ENCODE data around the gene LGALS12.
"Not testable (repeated sequence)": the region's sequence is repeated elsewhere in the genome, so short reads cannot be mapped to it uniquely, and the experiment has no call there.

LGALS12 gene

DNA sequence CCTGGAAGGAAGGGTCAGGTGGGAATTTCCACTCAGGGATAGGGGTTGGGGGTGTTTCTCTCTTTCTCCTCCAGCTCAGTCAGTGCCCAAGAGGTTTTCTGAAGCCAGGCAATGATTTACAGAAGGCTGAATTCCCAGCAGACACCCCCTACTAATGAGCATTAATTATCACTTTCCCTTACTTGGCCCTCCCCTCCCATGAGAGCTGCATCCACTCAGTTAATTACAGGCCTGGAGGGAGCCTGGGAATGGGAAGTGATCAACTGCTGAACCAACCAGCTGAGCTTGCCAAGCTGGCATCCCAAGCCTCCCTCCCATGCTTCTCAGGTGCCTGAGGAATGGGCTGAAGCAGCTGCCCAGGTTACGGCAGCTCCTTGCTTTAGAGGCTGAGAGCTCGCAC, 992 bp downstream of the LGALS12 start:
- DNase-seq = no peak

DNA sequence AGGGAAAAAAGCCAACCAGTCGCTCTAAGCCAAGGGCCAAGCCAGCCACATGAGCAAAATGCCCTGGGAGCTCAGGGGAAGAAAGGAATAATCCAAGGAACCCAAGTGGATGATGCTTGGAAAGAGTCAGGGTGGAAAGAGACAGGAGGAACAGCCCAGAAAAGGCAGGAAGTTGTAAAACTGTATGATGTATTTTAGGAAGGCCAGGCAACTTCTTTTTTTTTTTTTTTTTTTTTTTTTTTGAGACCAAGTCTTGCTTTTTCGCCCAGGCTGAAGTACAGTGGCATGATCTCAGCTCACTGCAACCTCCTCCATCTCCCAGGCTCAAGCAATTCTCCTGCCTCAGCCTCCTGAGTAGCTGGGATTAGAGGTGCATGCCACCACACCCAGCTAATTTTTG, 1.6 kb downstream of the LGALS12 start:
- DNase-seq = no peak

DNA sequence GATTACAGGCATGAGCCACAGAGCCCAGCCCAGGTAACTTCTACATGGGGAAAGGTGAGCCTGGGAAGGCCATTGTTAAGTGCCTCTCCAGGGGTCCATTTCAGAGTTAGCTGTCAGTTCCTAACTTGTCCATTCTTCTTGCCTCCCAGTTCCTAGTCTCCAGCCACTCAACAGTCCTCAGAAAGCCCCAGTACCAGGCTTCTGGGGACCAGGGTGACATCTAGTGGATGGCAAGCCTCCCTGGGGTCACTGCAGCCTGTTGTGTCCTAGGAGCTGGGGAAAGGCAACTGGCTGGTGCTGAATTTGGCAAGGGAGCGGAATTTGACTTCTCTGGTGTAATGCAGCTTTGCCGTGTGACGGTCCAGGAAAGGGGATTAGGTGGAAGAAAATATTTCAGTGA, 2.1 kb downstream of the LGALS12 start:
- DNase-seq = no peak

DNA sequence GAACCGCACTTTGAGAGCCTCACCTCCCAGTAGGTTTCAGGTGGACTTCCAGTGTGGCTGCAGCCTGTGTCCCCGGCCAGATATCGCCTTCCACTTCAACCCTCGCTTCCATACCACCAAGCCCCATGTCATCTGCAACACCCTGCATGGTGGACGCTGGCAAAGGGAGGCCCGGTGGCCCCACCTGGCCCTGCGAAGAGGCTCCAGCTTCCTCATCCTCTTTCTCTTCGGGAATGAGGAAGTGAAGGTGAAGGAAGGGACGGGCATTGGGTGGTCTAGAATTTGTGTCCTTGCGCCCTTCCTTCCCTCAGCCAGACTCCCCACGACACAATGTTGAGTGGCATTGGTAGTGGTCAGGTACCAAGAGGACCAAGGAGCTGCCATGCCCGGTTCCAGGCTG, 2.9 kb downstream of the LGALS12 start:
- DNase-seq = no peak

DNA sequence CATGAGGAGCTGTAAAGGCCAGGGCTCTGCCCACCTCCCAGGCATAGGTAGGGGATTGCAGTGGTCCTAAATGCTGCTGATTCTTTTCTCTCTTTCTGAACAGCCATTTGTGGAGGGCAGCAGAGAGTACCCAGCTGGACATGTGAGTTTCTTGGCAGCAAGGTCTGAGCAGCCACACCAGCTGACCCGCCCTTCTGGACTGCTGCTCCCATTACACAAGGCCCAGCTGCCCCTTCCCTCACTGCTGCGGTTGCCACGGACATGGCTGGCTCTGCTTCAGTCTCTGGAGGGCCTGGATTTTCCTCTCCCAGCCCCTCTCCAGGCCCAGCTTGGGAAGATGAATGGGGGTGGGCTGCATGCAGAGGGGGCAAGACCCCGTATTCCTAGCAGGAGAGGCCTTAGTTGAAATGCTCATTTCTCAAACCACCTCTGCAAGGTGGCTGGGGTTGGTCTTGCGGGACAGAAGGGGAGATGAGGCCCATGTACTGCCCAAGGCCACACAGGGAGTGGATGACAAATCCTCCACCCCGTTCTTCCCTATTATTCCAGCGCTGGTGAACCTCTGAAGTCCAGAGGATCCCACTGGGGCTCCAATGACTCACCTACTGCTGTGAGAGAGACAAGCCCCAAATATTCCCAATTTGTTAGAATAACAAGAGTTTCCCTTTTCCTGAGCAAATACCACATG, 4.6 kb downstream of the LGALS12 start:
- no peak for DNase-seq

DNA sequence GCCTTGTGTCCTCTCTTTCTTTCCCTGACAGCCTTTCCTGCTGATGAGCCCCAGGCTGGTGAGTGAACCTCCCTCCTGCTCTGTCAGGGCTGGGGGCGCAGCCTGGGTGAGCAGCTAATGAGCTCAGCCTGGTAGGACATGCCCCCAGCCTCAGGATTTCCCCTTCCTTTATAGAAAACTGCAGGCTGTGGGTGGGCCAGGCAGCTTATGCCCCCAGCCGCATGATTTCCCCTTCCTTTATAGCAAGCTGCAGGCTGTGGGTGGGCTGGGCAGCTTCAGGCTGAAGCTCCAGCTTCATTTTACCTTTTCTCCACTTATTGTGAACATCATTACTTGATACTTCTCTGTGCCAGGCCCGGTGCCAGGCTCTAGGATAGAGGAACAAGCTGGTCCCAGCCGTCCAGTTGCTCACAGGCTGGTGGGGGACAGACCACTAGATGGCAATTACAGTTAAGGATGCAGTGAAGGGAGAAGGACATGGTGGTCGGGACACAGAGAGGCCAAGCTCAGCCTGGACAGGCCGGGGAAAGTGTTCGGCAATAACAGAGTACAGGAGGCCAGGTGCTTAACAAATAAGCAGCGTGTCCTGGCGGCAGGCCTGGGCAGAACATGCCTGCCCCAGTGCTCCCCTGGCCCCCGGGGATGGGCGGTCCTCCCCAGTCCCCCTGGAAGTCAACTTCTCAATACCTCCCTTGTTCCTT, 5.3 kb downstream of the LGALS12 start:
- DNase-seq = no peak

DNA sequence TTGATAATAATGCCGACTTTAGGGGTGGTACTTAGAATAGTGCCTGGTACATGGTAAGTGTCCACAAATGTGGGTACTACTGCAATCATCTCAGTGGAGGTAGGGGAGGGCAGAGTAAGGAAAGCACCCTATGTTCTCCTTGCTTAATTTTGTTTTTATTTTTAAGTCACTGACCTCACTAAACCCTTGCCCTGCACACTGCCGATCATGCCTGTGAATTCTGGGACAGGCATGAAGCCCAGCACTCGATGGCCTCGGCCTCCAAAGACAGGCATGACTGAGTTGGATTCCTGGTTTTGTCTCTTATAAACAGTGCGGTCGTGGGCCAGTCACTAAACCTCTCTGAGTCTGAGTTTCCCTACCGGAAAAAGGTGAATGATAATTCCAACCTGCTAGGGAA, 6.9 kb downstream of the LGALS12 start:
- no peak for DNase-seq

DNA sequence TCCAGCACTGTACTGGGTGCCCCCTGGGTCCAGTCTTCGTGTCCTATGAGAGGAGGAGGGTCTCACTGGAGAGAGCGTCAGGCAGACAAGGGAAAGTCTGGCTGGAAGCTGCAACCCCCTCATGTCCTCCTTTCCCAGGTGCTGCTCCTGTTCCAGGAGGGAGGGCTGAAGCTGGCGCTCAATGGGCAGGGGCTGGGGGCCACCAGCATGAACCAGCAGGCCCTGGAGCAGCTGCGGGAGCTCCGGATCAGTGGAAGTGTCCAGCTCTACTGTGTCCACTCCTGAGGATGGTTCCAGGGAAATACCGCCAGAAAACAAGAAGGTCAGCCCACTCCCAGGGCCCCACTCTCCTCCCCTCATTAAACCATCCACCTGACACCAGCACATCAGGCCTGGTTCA, 10.2 kb downstream of the LGALS12 start:
- DNase-seq = no peak

DNA sequence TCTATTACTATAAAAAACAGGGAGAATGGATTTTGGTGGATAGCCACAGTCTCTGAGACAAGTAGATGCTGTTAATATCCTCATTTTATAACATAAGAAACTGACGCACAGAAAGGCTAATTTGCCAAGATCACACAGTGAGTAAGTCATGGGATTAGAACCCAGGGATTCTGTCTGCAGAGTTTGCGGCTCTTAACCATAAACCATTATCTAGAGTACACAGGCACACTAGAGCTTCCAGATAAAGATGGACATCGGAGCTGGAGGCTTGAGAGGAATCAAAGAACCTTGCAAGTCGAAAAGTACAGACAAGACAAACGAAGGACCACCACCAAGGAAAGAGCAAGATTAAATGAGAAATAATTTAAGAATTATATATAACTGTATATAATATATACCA, 11.3 kb downstream of the LGALS12 start:
- DNase-seq = no peak

DNA sequence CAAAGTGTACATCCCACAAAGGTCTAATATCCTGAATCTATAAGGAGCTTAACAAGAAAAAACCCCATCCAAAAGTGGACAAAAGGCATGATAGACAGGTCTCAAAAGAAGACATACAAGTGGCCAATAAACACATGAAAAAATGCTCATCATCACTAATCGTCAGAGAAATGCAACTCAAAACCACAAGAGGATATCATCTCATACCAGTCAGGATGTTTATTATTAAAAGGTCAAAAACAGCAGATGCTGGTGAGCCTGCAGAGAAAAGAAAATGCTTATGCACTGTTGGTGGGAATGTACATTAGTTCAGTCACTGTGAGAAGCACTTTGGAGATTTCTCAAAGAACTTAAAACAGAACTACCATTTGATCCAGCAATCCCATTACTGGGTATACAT, 12.7 kb downstream of the LGALS12 start:
- no peak for DNase-seq

DNA sequence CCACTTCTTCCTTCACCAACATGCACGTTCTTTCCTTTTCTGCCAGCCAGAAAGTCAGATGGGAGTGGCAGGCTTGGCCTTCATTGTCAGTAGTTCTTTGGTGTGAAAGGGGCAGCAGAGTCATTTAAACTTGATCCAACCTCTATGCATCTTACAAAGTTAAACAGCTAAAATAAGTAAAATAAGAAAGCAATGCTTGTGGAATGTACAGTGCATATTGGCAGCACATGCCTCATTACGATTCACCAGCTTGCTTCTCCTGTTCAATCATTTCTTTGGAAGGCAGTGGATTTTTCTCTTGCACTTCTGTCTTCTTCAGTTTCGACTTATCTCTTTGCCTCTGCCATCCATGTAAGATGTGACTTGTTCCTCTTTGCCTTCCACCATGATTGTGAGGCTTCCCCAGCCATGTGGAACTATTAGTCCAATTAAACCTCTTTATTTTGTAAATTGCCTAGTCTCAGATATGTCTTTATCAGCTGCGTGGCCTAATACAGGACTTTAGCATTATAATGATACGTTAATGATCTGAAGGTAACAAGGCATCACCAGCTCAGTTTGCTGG, 14.8 kb downstream of the LGALS12 start:
- DNase-seq = no peak

DNA sequence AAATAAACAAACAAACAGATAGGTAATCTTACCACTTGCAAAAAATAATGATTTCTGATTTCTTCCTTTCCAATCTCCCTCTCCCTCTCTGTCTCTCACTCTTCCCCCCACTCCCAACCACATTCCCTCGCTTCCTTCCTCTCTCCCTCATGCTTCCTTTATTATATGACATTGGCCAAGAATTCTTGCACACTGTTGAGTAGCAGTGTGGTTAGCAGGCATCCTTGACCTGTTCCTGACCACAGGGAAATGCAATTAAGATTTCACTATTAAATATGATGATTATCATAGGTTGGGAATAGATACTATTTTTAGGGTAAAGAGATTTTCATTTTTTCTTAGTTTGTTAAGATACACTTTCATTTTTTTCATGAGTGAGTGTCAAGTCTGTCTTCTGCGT, 16.0 kb downstream of the LGALS12 start:
- DNase-seq = no peak

DNA sequence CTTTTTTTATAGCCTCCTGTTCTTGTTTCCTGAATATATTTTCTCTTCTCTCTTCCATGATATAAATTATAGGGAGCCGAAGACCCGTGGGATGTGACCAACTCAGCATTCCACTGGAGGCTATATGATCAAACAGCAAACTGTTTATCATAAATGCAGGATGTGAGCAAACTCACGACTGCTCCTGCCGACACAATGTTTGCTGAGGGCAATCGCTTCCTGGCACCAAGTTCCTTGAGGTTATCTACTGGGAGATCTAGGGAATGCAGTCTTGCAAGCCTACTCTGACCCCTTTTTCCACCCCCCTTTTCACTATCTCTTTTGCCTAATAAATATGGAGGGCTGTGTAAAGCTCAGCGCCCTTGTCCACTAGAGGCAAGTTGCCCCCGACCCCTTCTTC, 17.3 kb downstream of the LGALS12 start:
- DNase-seq = no peak

DNA sequence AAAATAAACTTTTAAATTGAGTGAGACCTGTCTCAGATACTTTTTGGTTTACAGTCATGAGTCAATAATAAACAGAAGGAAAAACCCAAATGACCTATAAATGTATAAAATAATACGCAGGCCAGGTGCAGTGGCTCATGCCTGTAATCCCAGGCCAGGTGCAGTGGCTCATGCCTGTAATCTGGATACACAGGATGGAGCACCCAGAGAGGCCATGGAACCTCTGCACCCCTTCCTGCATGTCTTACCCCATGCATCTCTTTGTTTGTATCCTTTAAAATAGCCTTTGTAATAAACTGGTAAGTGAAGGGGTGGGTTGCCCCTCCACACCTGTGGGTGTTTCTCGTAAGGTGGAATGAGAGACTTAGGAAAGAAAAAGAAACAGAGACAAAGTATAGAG, 21.8 kb downstream of the LGALS12 start:
- no peak for DNase-seq

DNA sequence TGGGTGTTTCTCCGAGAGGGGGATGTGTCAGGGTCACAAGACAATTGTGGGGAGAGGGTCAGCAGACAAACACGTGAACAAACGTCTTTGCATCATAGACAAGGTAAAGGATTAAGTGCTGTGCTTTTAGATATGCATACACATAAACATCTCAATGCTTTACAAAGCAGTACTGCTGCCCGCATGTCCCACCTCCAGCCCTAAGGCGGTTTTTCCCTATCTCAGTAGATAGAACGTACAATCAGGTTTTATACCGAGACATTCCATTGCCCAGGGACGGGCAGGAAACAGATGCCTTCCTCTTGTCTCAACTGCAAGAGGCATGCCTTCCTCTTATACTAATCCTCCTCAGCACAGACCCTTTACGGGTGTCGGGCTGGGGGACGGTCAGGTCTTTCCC, 22.3 kb downstream of the LGALS12 start:
- not testable (repeated sequence) for DNase-seq

DNA sequence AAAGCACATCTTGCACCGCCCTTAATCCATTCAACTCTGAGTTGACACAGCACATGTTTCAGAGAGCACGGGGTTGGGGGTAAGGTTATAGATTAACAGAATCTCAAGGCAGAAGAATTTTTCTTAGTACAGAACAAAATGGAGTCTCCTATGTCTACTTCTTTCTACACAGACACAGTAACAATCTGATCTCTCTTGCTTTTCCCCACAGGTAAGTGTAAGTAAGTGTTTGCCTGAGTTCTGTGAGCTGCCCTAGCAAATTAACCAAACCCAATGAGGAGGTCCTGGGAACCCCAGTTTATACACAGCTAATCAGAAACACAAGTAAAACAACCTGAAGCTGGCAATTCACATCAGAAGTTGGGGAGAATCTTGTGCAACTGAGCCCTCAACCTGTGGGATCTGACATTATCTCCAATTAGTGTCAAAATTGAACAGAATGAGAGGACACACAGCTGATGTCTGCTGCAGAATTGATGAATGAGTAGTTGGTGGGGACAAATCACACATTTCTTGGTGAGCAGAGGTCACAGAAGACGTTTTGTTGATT, 22.9 kb downstream of the LGALS12 start:
- not testable (repeated sequence) for DNase-seq

DNA sequence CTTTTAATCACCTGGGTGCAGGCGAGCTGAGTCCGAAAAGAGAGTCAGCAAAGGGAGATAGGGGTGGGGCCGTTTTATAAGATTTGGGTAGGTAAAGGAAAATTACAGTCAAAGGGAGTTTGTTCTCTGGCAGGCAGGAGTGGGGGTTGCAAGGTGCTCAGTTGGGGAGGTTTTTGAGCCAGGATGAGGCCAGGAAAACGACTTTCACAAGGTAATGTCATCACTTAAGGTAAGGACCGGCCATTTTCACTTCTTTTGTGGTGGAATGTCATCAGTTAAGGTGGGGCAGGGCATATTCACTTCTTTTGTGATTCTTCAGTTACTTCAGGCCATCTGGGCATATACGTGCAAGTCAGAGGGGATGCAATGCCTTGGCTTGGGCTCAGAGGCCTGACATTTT, 23.5 kb downstream of the LGALS12 start:
- DNase-seq = not testable (repeated sequence)

DNA sequence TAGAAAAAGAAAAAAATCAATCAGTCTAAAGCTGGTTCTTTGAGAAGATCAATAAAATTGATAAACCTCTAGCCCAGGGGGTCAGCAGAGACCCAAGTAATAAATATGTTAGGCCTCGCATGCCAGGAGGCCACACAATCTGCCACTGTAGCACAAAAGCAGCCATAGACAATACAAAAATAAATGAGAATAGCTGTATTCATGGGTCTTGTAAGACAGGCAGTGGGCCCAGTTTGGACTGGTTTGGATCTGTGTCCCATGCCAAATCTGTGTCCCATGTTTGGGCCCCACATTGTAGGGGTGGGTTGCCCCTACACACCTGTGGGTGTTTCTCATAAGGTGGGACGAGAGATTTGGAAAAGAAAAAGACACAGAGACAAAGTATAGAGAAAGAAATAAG, 24.1 kb downstream of the LGALS12 start:
- DNase-seq = no peak

DNA sequence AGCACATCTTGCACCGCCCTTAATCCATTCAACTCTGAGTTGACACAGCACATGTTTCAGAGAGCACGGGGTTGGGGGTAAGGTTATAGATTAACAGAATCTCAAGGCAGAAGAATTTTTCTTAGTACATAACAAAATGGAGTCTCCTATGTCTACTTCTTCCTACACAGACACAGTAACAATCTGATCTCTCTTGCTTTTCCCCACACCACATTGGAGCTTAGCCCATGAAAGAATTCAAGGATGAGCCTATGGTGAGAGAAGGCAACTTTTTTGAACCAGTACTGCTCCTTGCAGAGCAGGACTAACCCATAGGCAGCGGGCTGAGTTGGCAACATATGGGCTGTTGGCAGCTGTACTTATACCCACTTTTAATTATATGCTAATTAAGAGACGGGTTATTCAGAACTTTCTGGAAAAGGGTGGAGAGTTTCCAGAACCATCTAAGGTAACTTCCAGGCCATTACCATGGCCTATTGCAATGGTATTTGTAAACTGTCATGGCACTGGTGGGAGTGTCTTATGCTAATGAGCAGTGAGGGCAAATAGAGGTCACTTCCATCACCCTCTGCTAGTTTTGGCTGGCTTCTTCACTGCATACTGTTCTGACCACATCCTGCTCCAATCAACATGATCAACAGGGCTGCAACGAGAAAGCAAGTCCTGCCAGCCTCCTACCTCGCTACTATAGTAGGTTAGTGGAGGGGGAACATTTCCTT, 25.3 kb downstream of the LGALS12 start:
- DNase-seq = not testable (repeated sequence)

DNA sequence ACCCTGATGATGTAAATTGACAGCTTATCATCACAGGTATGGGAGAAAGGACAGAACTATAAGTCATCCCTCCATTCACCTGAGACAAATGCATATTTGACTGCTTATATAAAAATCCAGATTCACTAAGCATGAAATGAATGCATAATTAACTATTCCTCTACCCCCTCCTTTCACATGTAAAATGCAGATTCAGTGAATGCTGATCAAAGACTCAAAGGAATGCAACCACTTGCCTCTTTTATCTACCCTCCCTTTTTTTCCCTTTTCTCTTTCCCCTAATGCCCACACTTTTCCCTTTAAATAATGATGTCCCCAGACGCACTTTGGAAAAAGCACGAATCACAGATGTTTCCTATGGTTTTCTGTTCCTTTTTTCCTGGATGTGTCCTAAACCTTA, 26.2 kb downstream of the LGALS12 start:
- DNase-seq = no peak

DNA sequence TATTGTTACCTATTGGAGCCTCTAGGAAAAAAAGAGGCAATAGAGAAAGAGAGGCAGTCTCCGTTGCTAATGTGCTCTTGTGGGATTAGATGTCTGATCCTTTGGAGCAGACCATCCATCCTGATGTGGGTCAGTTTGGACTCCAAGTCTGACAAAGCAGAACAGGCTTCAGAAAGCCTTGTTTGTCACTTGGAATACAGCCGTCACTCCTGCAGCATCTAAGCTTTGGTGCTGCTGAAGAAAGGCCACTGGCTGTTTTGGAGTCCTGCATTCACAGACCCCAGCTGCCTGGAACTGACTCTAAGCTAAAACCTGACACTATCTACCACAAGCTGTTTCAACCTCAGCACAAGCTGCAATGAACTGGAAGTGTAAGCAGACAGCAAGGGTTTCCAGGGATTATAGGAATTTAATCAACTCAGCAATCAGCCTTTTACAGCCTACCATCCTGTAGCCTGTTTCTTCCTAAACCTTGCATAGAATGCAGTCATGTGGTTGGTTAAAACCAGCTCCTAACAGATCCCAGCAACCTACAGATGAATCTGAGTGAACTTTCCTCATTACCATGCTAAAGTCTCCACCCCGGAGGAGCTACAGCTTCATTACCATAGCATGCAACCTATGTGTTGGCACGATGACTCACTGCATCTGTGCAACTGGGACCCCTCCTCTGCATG, 27.1 kb downstream of the LGALS12 start:
- DNase-seq = no peak

DNA sequence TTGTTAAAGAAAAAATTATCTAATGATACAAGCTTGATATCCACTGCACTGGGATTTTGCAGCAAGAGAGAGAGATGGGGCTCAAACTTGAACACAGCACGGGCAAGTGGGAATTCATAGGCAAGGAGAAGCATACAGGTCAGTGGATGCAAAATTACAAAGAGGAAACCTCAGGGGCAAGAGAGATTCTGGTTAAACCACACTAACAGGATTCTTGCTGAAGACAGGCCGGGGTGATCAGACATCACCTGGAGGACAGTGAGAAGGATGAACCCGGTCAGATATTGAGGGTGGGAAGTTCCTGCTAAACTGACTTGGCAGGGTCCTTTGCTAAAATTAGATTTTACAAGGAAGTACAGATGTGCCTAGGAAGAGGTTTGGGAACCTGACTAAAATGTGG, 28.2 kb downstream of the LGALS12 start:
- no peak for DNase-seq

DNA sequence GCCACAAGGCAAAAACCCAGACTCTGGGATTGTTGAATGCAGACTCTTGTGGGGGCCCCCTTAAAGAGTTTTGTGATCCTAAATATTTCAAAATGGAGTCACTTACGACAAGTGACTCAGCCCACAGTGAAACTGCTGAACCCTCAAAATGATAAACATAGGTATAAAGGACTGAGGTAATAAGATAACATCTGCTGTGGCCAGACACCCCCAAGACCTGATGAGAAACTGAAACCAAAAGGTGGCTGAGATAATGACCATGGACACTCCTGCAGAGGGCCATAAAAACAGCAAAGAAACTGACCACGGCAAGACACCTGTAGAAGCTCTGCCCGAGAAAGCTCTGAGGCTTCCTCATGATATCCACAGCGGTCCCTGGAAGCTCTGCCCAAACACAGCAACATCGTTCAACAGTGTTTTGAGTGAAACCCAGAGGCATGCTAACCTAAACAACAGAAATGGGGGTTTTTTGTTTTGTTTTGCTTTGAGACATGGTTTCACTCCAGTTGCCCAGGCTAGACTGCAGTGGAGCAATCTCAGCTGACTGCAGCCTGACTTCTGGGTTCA, 29.1 kb downstream of the LGALS12 start:
- DNase-seq = no peak

Data from activated CD8-positive, alpha-beta memory T cell treated with anti-CD3 and anti-CD28 coated beads, Interleukin-2, amount 50 U/mL, for 48 hours (primary cell).